HepG2 (cell line): ENCODE data around the gene MYD88. TPM values are rescaled to one million over a fixed set of nuclear protein-coding genes. Genes with fewer than 3 reads are reported as not detected.

Experiments used
- AGO1 ChIP-seq: fragments of 200-400 bp; formaldehyde crosslinking; IDR thresholded peaks from 2 replicates; pipeline ENCODE4 v1.6.1; 2017; ENCODE audit warnings: mild to moderate bottlenecking, low read depth, low read length, moderate library complexity; ENCODE audit not compliant: poor library complexity, severe bottlenecking
- AGO2 ChIP-seq: fragments of 200-400 bp; formaldehyde crosslinking; optimal IDR thresholded peaks from 2 replicates; pipeline ENCODE3; 2017; ENCODE audit warnings: mild to moderate bottlenecking, low read depth, low read length, moderate library complexity
- ATF7-NPFF ChIP-seq: sonication (generic); formaldehyde crosslinking; IDR thresholded peaks from 2 replicates; pipeline ENCODE4 v1.8.1; 2023; ENCODE audit warnings: mild to moderate bottlenecking, low read depth, missing genetic modification reagents, moderate library complexity
- HOXA3 ChIP-seq: sonication (generic); formaldehyde crosslinking; IDR thresholded peaks from 2 replicates; pipeline ENCODE4 v1.5.0; 2020; ENCODE audit warnings: missing genetic modification reagents
- MEIS2 ChIP-seq: sonication (generic); formaldehyde crosslinking; IDR thresholded peaks from 2 replicates; pipeline ENCODE4 v1.9.0; 2021; ENCODE audit warnings: mild to moderate bottlenecking, missing genetic modification reagents
- NFRKB ChIP-seq: fragments of 450-650 bp; IDR thresholded peaks from 2 replicates; pipeline ENCODE4 v1.6.1; 2017
- POLR2AphosphoS5 ChIP-seq: IDR thresholded peaks from 2 replicates; pipeline ENCODE4 v1.6.1; 2012; ENCODE audit warnings: low read depth, low read length
- RBFOX2 ChIP-seq: fragments of 200-400 bp; formaldehyde crosslinking; IDR thresholded peaks from 2 replicates; pipeline ENCODE4 v1.6.1; 2017; ENCODE audit warnings: low read depth, mild to moderate bottlenecking, low read length
- ZSCAN9 ChIP-seq: IDR thresholded peaks from 2 replicates; pipeline ENCODE4 v1.6.1; 2016; ENCODE audit warnings: borderline replicate concordance
- polyA plus RNA-seq, 8 experiments: library from polyadenylated mRNA; depleted of rRNA in 3 of 8; stranded (reverse) in 7 of 8; unstranded in 1 of 8; fragments of >200 nt; fragmentation: Illumina TruSeq in 4 of 8; extraction: Trizol in 4 of 8; gene quantifications; 2 replicates each; pipeline versions ENCODE4 v1.2.1 to v1.2.3, GENCODE V29; 2011 to 2016; ENCODE audit warnings: low read depth in 4 of 8, missing spikeins in 1 of 8, mixed read lengths in 1 of 8; ENCODE audit not compliant: insufficient read depth in 1 of 8
- total RNA-seq, 5 experiments: library from RNA; depleted of rRNA; stranded (reverse); fragments of >200 nt; fragmentation: Illumina TruSeq; extraction: Trizol; gene quantifications; 2 replicates each; pipeline ENCODE4 v1.2.3, GENCODE V29; 2016; ENCODE audit warnings: low read depth in 1 of 5
- TF ChIP-seq, protein P1 (sequence below), 2 experiments: IDR thresholded peaks; 2 replicates each; pipeline ENCODE4 v1.6.1; 2011 to 2012; ENCODE audit warnings: low read length in 2 of 2, borderline replicate concordance in 1 of 2, low read depth in 1 of 2, mild to moderate bottlenecking in 1 of 2, moderate library complexity in 1 of 2
- TF ChIP-seq, protein P2 (sequence below): sonication (generic); formaldehyde crosslinking; IDR thresholded peaks from 2 replicates; pipeline ENCODE4 v1.9.0; 2022; ENCODE audit warnings: low read depth, missing genetic modification reagents
- TF ChIP-seq, protein P3 (sequence below): sonication (generic); formaldehyde crosslinking; IDR thresholded peaks from 2 replicates; pipeline ENCODE4 v1.8.0; 2022; ENCODE audit warnings: missing genetic modification reagents, mild to moderate bottlenecking, borderline replicate concordance
- TF ChIP-seq, protein P4 (sequence below): sonication (generic); formaldehyde crosslinking; IDR thresholded peaks from 2 replicates; pipeline ENCODE4 v1.5.1; 2020; ENCODE audit warnings: missing genetic modification reagents, mild to moderate bottlenecking, borderline replicate concordance
- TF ChIP-seq, protein P5 (sequence below): sonication (generic); formaldehyde crosslinking; IDR thresholded peaks from 2 replicates; pipeline ENCODE4 v1.4.0; 2020; ENCODE audit warnings: mild to moderate bottlenecking, missing genetic modification reagents, borderline replicate concordance

MYD88 gene
- total and polyA plus RNA-seq, 2 of the 13 experiments (the other 11 are each of a cell fraction or from before 2014, with no cell fraction given): 7.6 to 32.7 TPM

DNA sequence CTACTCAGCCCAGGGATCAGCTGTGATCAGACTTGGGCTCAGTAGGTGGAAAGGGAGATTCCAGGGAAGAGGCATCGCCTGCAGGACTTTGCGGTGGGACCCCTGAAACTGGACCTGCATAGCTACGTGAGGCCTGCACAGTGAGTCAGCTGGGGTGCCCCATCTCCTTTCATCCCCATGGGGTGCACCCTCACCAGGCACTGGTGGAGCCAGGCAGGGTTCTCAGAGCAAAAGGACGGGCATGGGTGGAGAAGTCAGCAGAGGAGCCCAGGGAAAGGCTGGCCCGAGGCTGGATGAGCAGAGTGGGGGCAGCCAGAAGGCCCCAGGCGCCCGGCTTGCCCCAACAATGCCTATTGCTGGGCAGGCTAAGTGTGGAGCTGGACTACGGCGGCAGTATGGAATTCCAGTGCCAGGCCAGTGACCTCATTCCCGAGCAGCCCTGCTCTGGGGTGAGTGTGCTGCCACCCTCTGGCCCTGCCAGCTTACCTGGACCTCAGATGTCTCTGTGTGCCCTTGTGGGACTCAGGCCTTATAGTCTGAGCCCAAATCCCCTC lies 21.2 kb upstream of the MYD88 start (continued):
- TF ChIP-seq, protein P1, sequence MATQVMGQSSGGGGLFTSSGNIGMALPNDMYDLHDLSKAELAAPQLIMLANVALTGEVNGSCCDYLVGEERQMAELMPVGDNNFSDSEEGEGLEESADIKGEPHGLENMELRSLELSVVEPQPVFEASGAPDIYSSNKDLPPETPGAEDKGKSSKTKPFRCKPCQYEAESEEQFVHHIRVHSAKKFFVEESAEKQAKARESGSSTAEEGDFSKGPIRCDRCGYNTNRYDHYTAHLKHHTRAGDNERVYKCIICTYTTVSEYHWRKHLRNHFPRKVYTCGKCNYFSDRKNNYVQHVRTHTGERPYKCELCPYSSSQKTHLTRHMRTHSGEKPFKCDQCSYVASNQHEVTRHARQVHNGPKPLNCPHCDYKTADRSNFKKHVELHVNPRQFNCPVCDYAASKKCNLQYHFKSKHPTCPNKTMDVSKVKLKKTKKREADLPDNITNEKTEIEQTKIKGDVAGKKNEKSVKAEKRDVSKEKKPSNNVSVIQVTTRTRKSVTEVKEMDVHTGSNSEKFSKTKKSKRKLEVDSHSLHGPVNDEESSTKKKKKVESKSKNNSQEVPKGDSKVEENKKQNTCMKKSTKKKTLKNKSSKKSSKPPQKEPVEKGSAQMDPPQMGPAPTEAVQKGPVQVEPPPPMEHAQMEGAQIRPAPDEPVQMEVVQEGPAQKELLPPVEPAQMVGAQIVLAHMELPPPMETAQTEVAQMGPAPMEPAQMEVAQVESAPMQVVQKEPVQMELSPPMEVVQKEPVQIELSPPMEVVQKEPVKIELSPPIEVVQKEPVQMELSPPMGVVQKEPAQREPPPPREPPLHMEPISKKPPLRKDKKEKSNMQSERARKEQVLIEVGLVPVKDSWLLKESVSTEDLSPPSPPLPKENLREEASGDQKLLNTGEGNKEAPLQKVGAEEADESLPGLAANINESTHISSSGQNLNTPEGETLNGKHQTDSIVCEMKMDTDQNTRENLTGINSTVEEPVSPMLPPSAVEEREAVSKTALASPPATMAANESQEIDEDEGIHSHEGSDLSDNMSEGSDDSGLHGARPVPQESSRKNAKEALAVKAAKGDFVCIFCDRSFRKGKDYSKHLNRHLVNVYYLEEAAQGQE (IDR thresholded peaks at IDR 0.05; ENCODE audit: borderline replicate concordance in 1 of 2, low read depth in 1 of 2, low read length in 2 of 2): no peak
- TF ChIP-seq ZSCAN9 (no peak), HOXA3 (0 out of 2 replicates have a peak, but pooled peaks have one; percentile 5), POLR2AphosphoS5 (peak; percentile 18), RBFOX2 (0 out of 2 replicates have a peak, but pooled peaks have one; percentile 18), MEIS2 (CRISPR knock-in tag) (no peak), AGO2 (peak; percentile 86), NFRKB (no peak), ATF7-NPFF (CRISPR knock-in tag) (no peak), AGO1 (peak; percentile 32)
- TF ChIP-seq, protein P2, sequence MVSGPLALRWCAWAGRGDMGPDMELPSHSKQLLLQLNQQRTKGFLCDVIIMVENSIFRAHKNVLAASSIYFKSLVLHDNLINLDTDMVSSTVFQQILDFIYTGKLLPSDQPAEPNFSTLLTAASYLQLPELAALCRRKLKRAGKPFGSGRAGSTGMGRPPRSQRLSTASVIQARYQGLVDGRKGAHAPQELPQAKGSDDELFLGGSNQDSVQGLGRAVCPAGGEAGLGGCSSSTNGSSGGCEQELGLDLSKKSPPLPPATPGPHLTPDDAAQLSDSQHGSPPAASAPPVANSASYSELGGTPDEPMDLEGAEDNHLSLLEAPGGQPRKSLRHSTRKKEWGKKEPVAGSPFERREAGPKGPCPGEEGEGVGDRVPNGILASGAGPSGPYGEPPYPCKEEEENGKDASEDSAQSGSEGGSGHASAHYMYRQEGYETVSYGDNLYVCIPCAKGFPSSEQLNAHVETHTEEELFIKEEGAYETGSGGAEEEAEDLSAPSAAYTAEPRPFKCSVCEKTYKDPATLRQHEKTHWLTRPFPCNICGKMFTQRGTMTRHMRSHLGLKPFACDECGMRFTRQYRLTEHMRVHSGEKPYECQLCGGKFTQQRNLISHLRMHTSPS: 0 out of 2 replicates have a peak, but pooled peaks have one; percentile 5
- TF ChIP-seq, protein P3, sequence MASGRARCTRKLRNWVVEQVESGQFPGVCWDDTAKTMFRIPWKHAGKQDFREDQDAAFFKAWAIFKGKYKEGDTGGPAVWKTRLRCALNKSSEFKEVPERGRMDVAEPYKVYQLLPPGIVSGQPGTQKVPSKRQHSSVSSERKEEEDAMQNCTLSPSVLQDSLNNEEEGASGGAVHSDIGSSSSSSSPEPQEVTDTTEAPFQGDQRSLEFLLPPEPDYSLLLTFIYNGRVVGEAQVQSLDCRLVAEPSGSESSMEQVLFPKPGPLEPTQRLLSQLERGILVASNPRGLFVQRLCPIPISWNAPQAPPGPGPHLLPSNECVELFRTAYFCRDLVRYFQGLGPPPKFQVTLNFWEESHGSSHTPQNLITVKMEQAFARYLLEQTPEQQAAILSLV (CRISPR knock-in tag): peak; percentile 44; the same call in 1 of the 2 replicates
- TF ChIP-seq, protein P4, sequence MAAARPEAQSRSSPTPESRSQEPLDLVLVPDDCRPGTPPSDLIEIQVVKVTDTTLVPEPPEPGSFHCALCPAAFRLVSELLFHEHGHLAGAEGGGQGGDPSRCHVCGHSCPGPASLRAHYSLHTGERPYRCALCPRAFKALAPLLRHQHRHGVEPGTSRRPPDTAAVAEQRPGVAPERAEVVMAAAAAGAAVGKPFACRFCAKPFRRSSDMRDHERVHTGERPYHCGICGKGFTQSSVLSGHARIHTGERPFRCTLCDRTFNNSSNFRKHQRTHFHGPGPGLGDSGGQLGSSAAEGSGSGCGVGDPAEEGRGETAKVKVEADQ: no peak
- TF ChIP-seq, protein P5, sequence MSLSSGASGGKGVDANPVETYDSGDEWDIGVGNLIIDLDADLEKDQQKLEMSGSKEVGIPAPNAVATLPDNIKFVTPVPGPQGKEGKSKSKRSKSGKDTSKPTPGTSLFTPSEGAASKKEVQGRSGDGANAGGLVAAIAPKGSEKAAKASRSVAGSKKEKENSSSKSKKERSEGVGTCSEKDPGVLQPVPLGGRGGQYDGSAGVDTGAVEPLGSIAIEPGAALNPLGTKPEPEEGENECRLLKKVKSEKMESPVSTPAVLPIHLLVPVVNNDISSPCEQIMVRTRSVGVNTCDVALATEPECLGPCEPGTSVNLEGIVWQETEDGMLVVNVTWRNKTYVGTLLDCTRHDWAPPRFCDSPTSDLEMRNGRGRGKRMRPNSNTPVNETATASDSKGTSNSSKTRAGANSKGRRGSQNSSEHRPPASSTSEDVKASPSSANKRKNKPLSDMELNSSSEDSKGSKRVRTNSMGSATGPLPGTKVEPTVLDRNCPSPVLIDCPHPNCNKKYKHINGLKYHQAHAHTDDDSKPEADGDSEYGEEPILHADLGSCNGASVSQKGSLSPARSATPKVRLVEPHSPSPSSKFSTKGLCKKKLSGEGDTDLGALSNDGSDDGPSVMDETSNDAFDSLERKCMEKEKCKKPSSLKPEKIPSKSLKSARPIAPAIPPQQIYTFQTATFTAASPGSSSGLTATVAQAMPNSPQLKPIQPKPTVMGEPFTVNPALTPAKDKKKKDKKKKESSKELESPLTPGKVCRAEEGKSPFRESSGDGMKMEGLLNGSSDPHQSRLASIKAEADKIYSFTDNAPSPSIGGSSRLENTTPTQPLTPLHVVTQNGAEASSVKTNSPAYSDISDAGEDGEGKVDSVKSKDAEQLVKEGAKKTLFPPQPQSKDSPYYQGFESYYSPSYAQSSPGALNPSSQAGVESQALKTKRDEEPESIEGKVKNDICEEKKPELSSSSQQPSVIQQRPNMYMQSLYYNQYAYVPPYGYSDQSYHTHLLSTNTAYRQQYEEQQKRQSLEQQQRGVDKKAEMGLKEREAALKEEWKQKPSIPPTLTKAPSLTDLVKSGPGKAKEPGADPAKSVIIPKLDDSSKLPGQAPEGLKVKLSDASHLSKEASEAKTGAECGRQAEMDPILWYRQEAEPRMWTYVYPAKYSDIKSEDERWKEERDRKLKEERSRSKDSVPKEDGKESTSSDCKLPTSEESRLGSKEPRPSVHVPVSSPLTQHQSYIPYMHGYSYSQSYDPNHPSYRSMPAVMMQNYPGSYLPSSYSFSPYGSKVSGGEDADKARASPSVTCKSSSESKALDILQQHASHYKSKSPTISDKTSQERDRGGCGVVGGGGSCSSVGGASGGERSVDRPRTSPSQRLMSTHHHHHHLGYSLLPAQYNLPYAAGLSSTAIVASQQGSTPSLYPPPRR: no peak
